ENCODE data around the gene DNAH2. TPM values are rescaled to one million over a fixed set of nuclear protein-coding genes. Genes with fewer than 3 reads are reported as not detected.

Gene DNAH2
- total RNA-seq, 1 experiment from 2014 or later = not detected

GRCh38 chr17:7701681-7702080 lies 15.9 kb upstream of the DNAH2 start:
- DNase-seq (ENCODE audit: low spot score) = no peak

GRCh38 chr17:7702776-7703175 lies 14.8 kb upstream of the DNAH2 start:
- no peak for DNase-seq (ENCODE audit: low spot score)

GRCh38 chr17:7703584-7704479 lies 13.7 kb upstream of the DNAH2 start:
- DNase-seq (ENCODE audit: low spot score) = peak; percentile 34

GRCh38 chr17:7704601-7705268 lies 12.8 kb upstream of the DNAH2 start, which contains the start of gene EFNB3:
Gene EFNB3, plus strand, starts transcription at chr17:7705202. Its CDS starts 397 bp downstream, at chr17:7705599.
- DNase-seq (ENCODE audit: low spot score) = no peak

- DNase-seq (ENCODE audit: low spot score) = no peak
These were observed 12.0 kb upstream of the DNAH2 start for GRCh38 chr17:7705269-7706255.

- no peak for DNase-seq (ENCODE audit: low spot score)
These were observed 10.8 kb upstream of the DNAH2 start for GRCh38 chr17:7706631-7707354.

GRCh38 chr17:7707446-7707845 lies 10.1 kb upstream of the DNAH2 start:
- no peak for DNase-seq (ENCODE audit: low spot score)

GRCh38 chr17:7707858-7708750 lies 9.4 kb upstream of the DNAH2 start:
- no peak for DNase-seq (ENCODE audit: low spot score)

GRCh38 chr17:7709031-7709430 lies 8.5 kb upstream of the DNAH2 start:
- DNase-seq (ENCODE audit: low spot score) = no peak

- DNase-seq (ENCODE audit: low spot score) = no peak
These were observed 7.2 kb upstream of the DNAH2 start for GRCh38 chr17:7710301-7710700.

- DNase-seq (ENCODE audit: low spot score) = no peak
These were observed 6.3 kb upstream of the DNAH2 start for GRCh38 chr17:7711051-7711755.

- DNase-seq (ENCODE audit: low spot score) = no peak
These were observed 5.3 kb upstream of the DNAH2 start for GRCh38 chr17:7712111-7712771.

- no peak for DNase-seq (ENCODE audit: low spot score)
These were observed 3.8 kb upstream of the DNAH2 start for GRCh38 chr17:7713782-7714181.

GRCh38 chr17:7714721-7715594 lies 2.6 kb upstream of the DNAH2 start:
- no peak for DNase-seq (ENCODE audit: low spot score)

- DNase-seq (ENCODE audit: low spot score) = no peak
These were observed 1.3 kb upstream of the DNAH2 start for GRCh38 chr17:7715936-7716886.

- DNase-seq (ENCODE audit: low spot score) = no peak
These were observed 309 bp downstream of the DNAH2 start for GRCh38 chr17:7717756-7718350.

Measured in HT-29 (cell line).